IPS-NIHi11 (cell line): ENCODE measurements around the gene ADAMTS7.
"Not testable (repeated sequence)": the region's sequence is repeated elsewhere in the genome, so short reads cannot be mapped to it uniquely, and the experiment has no call there.

ENCODE experiments used
- DNase-seq: peaks from one replicate; pipeline ENCODE4 v3.0.0; 2012; ENCODE audit warnings: mixed read lengths, low spot score

ADAMTS7 gene

GRCh38 chr15:78752492-78753358 lies 58.5 kb downstream of the ADAMTS7 start:
- DNase-seq: no peak

- no peak for DNase-seq
These were observed 59.7 kb downstream of the ADAMTS7 start for GRCh38 chr15:78751602-78751979.

GRCh38 chr15:78750974-78751601 lies 60.2 kb downstream of the ADAMTS7 start:
- DNase-seq: peak; percentile 96

GRCh38 chr15:78750566-78750965 lies 60.7 kb downstream of the ADAMTS7 start:
- no peak for DNase-seq

- DNase-seq: no peak
These were observed 61.4 kb downstream of the ADAMTS7 start for GRCh38 chr15:78749831-78750230.

- DNase-seq: not testable (repeated sequence)
These were observed 63.4 kb downstream of the ADAMTS7 start for GRCh38 chr15:78747877-78748276.

- not testable (repeated sequence) for DNase-seq
These were observed 69.6 kb downstream of the ADAMTS7 start for GRCh38 chr15:78741674-78742073.

- DNase-seq: no peak
These were observed 70.4 kb downstream of the ADAMTS7 start for GRCh38 chr15:78740904-78741274.

- peak; percentile 50 for DNase-seq
These were observed 71.0 kb downstream of the ADAMTS7 start for GRCh38 chr15:78739996-78740903.

- no peak for DNase-seq
These were observed 72.1 kb downstream of the ADAMTS7 start for GRCh38 chr15:78739206-78739605.

- DNase-seq: peak; percentile 56
These were observed 73.2 kb downstream of the ADAMTS7 start for GRCh38 chr15:78737931-78738558.

- no peak for DNase-seq
These were observed 74.0 kb downstream of the ADAMTS7 start for GRCh38 chr15:78737187-78737820.

- not testable (repeated sequence) for DNase-seq
These were observed 75.0 kb downstream of the ADAMTS7 start for GRCh38 chr15:78736286-78736685.

- no peak for DNase-seq
These were observed 76.7 kb downstream of the ADAMTS7 start for GRCh38 chr15:78734451-78735064.

GRCh38 chr15:78732634-78733033 lies 78.6 kb downstream of the ADAMTS7 start:
- no peak for DNase-seq

- DNase-seq: no peak
These were observed 80.3 kb downstream of the ADAMTS7 start for GRCh38 chr15:78730955-78731354.

GRCh38 chr15:78728427-78728826 lies 82.8 kb downstream of the ADAMTS7 start:
- DNase-seq: not testable (repeated sequence)

- DNase-seq: peak; percentile 34
These were observed 83.7 kb downstream of the ADAMTS7 start for GRCh38 chr15:78727561-78727960.

- peak; percentile 92 for DNase-seq
These were observed 84.3 kb downstream of the ADAMTS7 start for GRCh38 chr15:78726870-78727551.

- not testable (repeated sequence) for DNase-seq
These were observed 91.3 kb downstream of the ADAMTS7 start for GRCh38 chr15:78719819-78720450.
